Renal cortex interstitium (tissue), 15 donors: ENCODE data around the gene MDFIC. TPM values are rescaled to one million over a fixed set of nuclear protein-coding genes. Genes with fewer than 3 reads are reported as not detected.
"Not testable (repeated sequence)": the region's sequence is repeated elsewhere in the genome, so short reads cannot be mapped to it uniquely, and the experiment has no call there.

Experiments
- DNase-seq, 11 donors: peaks; one replicate each; pipeline ENCODE4 v3.0.0-alpha.2; 2013; ENCODE audit warnings: low read depth in 9 of 11, low spot score in 4 of 11; ENCODE audit errors: extremely low read depth in 1 of 11
- long read RNA-seq, 16 experiments: transcript quantifications; one replicate each; lab custom pipeline, GENCODE V29; 2026
- polyA plus RNA-seq, 3 donors: library from polyadenylated mRNA; unstranded; fragments of 120-200 nt; gene quantifications; one replicate each; pipeline ENCODE4 v1.2.1, GENCODE V29; 2013; ENCODE audit not compliant: insufficient read length in 3 of 3

The MDFIC gene, protein sequence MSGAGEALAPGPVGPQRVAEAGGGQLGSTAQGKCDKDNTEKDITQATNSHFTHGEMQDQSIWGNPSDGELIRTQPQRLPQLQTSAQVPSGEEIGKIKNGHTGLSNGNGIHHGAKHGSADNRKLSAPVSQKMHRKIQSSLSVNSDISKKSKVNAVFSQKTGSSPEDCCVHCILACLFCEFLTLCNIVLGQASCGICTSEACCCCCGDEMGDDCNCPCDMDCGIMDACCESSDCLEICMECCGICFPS
- polyA plus RNA-seq = 10 to 100 TPM; 29.1 to 35.0 (median 29.6) TPM
- long read RNA-seq, donor 1, full-length matches to known transcripts = 5 of 5 reads
- long read RNA-seq, donor 1, partial matches to known transcripts = 0 of 5 reads
- long read RNA-seq, donor 1, other reads (novel, unspliced or antisense) = 0 of 5 reads
- long read RNA-seq, donor 2, full-length matches to known transcripts = 4 of 4 reads
- long read RNA-seq, donor 2, partial matches to known transcripts = 0 of 4 reads
- long read RNA-seq, donor 2, other reads (novel, unspliced or antisense) = 0 of 4 reads
- long read RNA-seq, donor 3, full-length matches to known transcripts = 9 of 14 reads
- long read RNA-seq, donor 3, partial matches to known transcripts = 5 of 14 reads
- long read RNA-seq, donor 3, other reads (novel, unspliced or antisense) = 0 of 14 reads
- long read RNA-seq, donor 4, full-length matches to known transcripts = 3 of 3 reads
- long read RNA-seq, donor 4, partial matches to known transcripts = 0 of 3 reads
- long read RNA-seq, donor 4, other reads (novel, unspliced or antisense) = 0 of 3 reads
- long read RNA-seq, donor 5 = 0 reads
- long read RNA-seq, donor 6, full-length matches to known transcripts = 4 of 4 reads
- long read RNA-seq, donor 6, partial matches to known transcripts = 0 of 4 reads
- long read RNA-seq, donor 6, other reads (novel, unspliced or antisense) = 0 of 4 reads
- long read RNA-seq, donor 7, full-length matches to known transcripts = 8 of 8 reads
- long read RNA-seq, donor 7, partial matches to known transcripts = 0 of 8 reads
- long read RNA-seq, donor 7, other reads (novel, unspliced or antisense) = 0 of 8 reads
- long read RNA-seq, donor 8 = 0 reads
- long read RNA-seq, donor 9, full-length matches to known transcripts = 5 of 5 reads
- long read RNA-seq, donor 9, partial matches to known transcripts = 0 of 5 reads
- long read RNA-seq, donor 9, other reads (novel, unspliced or antisense) = 0 of 5 reads
- long read RNA-seq, donor 10, full-length matches to known transcripts = 4 of 14 reads
- long read RNA-seq, donor 10, partial matches to known transcripts = 10 of 14 reads
- long read RNA-seq, donor 10, other reads (novel, unspliced or antisense) = 0 of 14 reads
- long read RNA-seq, donor 11, full-length matches to known transcripts = 3 of 3 reads
- long read RNA-seq, donor 11, partial matches to known transcripts = 0 of 3 reads
- long read RNA-seq, donor 11, other reads (novel, unspliced or antisense) = 0 of 3 reads
- long read RNA-seq, donor 12, full-length matches to known transcripts = 1 of 1 reads
- long read RNA-seq, donor 12, partial matches to known transcripts = 0 of 1 reads
- long read RNA-seq, donor 12, other reads (novel, unspliced or antisense) = 0 of 1 reads
- long read RNA-seq, donor 13 = 0 reads
- long read RNA-seq, donor 14, full-length matches to known transcripts = 3 of 3 reads
- long read RNA-seq, donor 14, partial matches to known transcripts = 0 of 3 reads
- long read RNA-seq, donor 14, other reads (novel, unspliced or antisense) = 0 of 3 reads
- long read RNA-seq, donor 15 = 0 reads
- long read RNA-seq, donor 16, full-length matches to known transcripts = 13 of 13 reads
- long read RNA-seq, donor 16, partial matches to known transcripts = 0 of 13 reads
- long read RNA-seq, donor 16, other reads (novel, unspliced or antisense) = 0 of 13 reads

DNA sequence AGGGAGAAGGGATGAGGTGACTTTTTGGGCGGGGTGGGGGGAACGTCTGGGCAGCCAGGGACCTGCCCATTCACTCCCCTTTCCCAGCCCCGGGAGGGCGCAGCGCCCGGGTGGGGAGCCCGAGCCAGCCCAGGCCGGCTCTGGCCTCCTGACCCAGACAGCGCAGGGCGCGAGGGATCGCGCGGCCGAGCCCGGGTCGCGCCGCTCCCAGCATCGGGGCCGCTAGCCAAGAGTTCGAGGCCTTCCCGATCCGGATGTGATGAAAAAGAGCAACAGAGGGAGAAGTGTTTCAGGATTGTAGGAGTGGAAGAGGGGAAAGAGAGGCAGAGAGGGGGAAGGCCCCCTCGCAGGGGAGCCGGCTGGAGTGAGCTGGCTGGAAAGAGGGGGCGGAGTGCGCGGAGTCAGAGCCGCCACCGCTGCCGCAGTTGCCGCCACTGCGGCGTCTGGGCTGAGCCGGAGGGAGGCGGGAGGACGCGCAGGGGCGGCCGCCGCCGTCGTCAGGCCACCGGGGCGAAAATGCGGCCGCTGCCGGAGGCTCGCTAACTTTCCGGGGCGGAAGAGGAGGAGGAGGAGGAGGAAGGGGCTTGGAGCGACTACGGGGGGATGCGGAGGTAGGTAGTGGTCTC is at the start of gene MDFIC:
TSS of gene MDFIC (plus strand) at position 69 of the 626 bp plus-strand sequence. CDS start 940 bp downstream, outside the sequence.
- DNase-seq = peak in 10 of 11 donors; percentile 32 to 47 (median 42)

DNA sequence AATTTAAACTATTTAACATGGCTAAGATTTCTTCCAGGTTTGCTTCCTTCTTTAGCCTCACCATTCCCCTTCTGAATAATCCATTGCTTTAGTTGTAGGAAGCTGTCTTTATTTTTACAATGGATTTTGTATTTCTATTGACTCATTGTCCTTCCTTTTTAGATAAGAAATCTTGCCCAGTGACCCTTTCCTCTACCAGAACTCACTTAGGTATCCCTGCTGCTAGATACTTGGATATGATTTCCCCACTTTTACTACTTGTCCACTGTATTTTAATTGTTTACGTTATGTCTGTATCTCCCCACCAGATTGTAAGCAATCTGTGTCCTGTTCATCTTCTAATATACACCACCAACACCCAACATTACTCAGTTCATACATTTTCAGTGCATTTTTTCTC is 47.7 kb upstream of the MDFIC start:
- DNase-seq = no peak

DNA sequence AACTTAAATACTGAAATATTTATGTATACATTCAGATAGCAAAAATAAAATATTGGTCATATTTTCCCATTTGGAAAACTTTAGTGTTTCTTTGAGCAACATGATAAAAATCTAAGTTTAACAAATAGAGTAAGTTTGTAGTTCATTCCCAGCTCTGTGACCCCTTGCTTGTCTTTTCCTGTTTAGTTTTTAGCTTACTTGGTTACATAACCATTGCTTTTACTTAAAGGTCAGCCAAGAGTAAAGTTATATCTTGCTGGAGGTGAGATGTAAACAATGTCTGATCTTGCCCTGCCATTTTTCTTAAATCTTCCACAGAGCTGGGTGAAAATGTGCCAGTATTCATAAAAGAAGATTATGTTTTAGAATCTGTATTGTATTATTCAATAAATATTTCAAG is 46.7 kb upstream of the MDFIC start:
- DNase-seq = no peak

DNA sequence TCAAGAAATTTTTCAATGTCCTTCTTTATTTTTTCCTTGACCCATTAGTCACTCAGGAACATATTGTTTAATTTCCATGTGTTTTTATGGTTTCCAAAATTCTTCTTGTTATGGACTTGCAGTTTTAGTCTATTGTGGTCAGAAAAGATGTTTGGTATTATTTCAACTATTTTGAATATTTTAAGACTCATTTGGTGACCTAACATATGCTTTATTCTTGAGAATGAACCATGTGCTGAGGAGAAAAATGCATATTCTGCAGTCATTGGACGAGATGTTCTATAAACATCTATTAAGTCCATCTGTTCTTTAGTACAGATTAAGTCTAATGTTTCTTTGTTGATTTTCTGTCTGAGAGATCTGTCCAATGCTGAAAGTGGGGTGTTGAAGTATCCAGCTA is 42.3 kb upstream of the MDFIC start:
- no peak for DNase-seq

DNA sequence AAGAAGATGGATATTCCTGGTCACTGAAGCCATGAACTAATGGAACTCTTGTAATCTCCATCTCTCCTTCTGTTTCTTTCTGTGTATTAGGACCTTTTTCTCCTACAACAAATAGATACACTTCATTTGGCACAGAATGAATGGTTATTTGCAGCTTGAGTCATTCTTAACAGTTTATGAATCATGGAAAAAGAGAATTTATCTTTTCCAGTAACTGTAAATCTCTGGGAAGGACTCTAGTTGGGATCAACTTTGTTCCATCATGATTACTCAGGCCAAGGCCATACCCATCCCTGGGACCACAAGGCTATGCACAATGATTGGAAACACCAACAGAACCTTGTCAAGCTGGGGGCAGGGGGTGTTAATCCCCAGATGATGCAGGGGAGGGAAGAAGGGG is 36.1 kb upstream of the MDFIC start:
- no peak for DNase-seq

DNA sequence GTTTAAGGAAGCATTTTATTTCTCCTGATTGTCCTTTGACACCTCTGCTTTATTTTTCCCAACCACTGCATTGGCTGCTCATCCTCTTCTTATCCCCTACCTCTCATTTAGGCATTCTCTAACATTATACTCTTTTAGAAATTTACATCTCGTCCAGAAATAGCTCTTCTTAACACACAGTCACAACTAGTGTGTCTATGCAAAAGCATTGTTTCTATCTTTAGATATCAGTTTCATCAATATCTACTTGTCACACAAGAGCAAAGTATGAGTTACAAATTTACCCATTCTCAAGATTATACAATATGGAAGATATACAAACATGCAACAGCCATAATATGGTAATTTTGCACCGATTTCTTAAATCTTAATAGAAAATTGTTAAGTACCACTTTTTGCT is 35.7 kb upstream of the MDFIC start:
- no peak for DNase-seq

DNA sequence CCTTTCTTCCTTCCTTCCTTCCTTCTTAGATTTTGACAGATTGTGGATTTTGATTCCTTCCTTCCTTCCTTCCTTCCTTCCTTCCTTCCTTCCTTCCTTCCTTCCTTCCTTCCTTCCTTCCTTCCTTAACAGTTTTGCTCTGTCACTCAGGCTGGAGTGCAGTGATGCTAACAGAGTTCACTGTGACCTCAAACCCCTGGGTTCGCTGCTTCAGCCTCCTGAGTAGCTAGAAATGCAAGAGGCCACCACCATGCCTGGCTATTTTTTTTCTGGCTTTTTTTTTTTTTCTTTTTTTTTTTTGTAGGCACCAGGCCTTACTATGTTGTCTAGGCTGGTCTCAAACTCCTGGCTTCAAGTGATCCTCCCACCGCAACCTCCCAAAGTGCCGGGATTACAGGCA is 32.8 kb upstream of the MDFIC start:
- DNase-seq = not testable (repeated sequence)

DNA sequence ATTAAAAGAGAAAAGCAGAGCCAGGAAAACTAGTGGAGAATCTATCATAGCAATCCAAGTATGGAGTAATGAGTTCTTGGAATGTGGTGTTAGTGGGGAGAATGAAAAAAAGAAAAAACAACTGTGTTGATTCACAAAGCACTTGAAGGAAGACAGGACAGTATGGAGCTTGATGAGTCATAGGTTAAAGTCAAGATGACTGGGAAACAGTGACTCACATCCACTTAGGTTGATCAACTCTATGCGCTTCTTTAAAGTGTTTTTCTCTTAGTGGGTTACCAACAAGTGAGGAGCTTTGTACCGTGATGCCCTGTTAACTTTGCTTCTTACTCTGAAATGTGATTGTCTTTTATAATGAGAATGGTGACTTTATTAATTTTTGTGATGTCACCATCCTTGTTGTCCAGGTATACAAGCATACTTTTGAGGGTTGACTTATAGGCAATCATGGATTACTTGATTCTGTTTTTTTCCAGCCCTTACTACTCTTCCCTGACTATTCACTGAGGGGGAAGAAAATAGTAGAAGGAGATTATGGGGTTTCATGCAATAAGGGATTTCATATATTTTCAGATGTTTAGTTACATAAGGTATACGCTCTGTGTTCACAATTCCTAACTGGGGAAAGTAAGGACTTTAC is 32.1 kb upstream of the MDFIC start:
- DNase-seq = no peak

DNA sequence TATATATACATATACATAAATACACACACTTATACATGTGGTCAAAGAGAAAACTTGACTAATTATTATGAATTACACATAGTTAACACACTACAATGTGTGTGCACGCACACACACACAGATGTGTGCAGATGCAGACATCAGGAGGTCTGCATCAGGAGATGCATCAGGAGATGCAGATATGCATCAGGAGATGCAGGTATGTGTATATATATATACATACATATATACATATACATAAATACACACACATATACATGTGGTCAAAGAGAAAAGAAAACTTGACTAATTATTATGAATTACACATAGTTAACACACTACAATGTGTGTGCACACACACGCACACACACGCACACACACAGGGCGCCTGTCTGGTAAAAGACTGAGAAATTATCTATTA is 31.3 kb upstream of the MDFIC start:
- DNase-seq = no peak

DNA sequence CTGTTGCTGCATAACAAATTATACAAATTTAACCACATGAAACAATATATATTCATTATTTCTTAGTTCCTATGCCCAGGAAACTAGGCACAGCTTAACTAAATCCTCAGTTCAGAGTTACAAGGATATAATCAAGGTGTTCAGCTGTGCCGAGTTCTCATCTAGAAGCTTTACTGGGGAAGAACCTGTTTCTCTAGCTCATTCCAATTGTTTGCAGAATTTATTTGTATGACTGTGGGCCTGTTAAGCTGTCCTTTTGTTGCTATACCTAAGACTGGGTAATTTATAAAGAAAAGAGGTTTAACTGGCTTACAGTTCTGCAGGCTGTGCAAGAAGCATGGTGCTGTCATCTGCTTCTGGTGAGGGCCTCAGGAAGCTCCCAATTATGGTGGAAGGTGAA is 21.8 kb upstream of the MDFIC start:
- no peak for DNase-seq

DNA sequence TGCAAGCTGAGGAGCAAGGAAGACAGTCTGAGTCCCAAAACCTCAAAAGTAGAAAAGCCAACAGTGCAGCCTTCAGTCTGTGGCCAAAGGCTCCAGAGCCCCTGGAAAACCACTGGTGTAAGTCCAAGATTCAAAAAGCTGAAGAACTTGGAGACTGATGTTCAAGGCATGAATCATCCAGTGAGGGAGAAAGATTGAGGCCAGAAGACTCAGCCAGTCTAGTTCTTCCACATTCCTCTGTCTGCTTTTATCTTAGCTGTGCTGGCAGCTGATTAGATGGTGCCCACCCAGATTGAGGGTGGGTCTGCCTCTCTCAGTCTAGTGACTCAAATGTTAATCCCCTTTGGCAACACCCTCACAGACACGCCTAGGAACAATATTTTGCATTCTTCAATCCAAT is 20.1 kb upstream of the MDFIC start:
- DNase-seq = no peak

DNA sequence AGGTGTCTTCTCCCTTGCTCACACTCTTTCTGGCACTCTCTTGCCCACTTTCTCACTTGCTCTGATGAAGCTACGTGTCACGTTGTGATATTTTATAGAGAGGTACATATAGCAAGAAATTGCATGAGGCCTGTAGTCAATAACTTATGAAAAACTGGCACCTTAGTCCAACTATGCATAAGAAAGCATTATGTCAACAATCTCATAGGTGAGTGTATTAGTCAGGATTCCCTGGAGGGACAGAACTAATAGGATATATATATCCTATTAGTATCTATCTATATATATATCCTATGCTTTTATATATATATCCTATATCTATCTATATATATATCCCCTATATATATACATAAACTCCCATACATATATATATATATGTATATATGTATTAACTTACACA is 18.8 kb upstream of the MDFIC start:
- DNase-seq = no peak

DNA sequence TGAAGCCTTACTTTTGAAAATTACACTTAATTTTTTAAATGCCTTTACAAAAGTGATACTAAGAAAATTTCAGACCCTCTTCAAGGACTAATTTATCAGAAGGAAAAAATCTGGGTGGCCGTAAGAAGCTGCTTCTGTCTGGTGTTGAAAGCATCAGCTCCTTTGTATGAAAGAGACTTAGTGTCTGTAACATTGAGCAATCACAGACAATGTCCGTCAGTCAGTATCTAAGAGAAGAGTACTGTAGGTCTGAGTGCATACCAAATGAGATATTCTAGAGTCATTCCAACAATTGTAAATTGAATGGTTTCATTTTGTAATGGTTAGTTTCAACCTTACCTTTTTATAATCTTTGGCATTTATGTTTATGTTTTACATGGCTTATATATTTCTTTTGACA is 11.1 kb upstream of the MDFIC start:
- no peak for DNase-seq

DNA sequence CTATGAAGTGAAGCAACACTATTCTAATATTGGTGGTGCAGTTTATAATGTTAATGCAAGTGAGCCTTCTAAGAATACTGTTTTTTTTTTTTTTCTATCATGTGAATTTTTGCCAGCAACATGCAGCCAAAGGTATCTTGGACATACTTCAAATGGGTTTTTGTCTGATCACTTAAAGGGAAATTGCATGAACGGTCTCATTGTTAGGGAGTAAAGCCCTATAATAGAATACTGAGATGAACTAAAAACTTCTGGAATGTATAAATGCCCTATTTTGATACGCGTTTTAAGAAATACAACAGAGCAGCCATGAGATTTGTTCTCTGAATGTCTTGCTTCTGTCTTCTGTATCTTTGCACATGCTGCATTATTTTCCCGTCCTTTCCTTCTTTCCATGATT is 10.5 kb upstream of the MDFIC start:
- DNase-seq = no peak

DNA sequence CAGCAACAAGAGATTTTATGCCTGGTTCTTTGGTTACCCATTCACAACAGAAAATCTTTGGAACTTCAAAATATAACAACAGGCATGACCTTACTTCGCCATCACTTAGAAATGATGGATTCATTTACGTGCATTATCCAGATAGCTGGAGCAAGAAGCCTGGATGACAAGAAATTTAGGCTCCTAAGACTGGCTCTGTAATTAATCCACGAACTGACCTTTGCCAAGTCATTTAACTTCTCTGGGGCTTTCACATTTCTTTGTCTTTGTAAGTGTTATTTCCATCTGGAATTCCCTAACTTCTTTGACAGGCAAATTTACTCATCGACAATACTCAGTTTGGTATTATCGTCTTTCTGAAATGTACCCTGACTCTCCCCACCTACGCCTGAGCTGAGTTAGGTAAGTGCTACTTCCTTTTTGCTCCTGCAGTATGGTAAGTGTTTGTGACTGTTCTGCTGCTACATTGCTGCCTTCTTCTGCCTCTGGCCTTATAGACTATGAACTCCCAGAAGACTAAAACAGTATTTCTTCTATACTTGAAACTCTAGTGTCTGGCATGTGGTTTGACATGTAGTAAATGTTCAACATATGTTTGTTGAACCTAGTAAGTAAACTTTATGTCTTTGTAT is 5.5 kb upstream of the MDFIC start:
- no peak for DNase-seq

DNA sequence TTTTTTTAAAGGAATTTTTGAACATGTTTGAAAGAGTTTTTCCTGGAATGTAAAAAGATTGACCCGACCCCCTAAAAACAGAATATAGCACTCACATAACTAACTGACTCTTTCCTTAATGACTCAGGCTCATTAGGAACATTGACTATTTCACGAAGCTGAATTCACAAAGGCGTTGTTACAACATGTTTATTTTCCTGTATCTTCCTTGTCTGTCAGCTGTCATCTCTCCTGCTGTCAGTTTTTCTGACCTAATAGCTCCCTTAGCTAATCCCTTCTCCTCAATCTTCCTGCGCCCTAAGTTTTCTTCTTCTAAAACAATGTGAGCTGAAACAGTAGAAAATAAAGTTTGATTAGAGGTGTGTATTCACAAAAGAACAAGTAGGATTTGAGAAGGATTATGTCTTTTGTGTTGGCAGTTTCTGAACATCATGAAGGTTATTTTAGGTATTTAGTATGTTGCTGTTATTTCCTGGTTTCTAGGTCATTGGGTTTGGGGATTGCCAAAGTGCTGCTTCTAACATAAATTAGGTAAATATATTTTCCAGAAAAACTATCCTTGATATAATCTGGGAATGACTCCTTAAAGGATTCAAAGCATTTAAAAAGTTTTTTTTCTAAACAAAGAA is 4.6 kb upstream of the MDFIC start:
- DNase-seq = no peak
